Left lung (tissue), 10 donors: Measurements from ENCODE around the gene CHORDC1. TPM values are rescaled to one million over a fixed set of nuclear protein-coding genes. Genes with fewer than 3 reads are reported as not detected.

Experiments used
- ATAC-seq: fragments of 200-7000 bp; cut with Tn5 transposase; one replicate; pipeline ENCODE4 v1.9.1; 2020; ENCODE audit warnings: moderate library complexity
- DNase-seq, 4 donors: peaks; one replicate each; pipeline ENCODE4 v3.0.0-alpha.2; 2013 to 2020
- H3K27ac ChIP-seq, 2 donors: fragments of 200-600 bp; sonication (generic) in 1 of 2; one replicate each; pipeline versions ENCODE4 v1.5.0 to v1.8.0; 2020 to 2021
- H3K27me3 ChIP-seq, 2 donors: fragments of 200-600 bp; sonication (generic) in 1 of 2; one replicate each; pipeline versions ENCODE4 v1.5.0 to v1.8.0; 2020 to 2021
- H3K36me3 ChIP-seq, 2 donors: fragments of 200-600 bp; sonication (generic) in 1 of 2; one replicate each; pipeline versions ENCODE4 v1.5.0 to v1.8.0; 2020 to 2021
- H3K4me1 ChIP-seq, 2 donors: fragments of 200-600 bp; one replicate each; pipeline ENCODE4 v1.8.0; 2021
- H3K4me3 ChIP-seq, 2 donors: fragments of 200-600 bp; sonication (generic) in 1 of 2; one replicate each; pipeline versions ENCODE4 v1.5.0 to v1.8.0; 2020 to 2021; ENCODE audit warnings: mild to moderate bottlenecking in 1 of 2
- H3K9me3 ChIP-seq, 2 donors: fragments of 200-600 bp; sonication (generic) in 1 of 2; one replicate each; pipeline versions ENCODE4 v1.5.0 to v1.8.0; 2020 to 2021
- CTCF ChIP-seq, 2 donors: fragments of 200-600 bp; sonication (generic) in 1 of 2; IDR thresholded peaks; one replicate each; pipeline versions ENCODE4 v1.5.0 to v1.8.0; 2021; ENCODE audit warnings: antibody characterized with exemption in 2 of 2
- intact Hi-C, 2 donors: fragments of 100-400 bp; cut with DNase I; formaldehyde crosslinking; loops; one replicate each; pipeline versions ENCODE4 v1.11.2 to v1.14.2; 2022
- polyA plus RNA-seq, 6 donors: library from polyadenylated mRNA; unstranded; fragments of 120-200 nt; gene quantifications; one replicate each; pipeline ENCODE4 v1.2.1, GENCODE V29; 2013; ENCODE audit not compliant: insufficient read length in 6 of 6
- total RNA-seq, 2 donors: library from RNA; stranded (reverse); fragmentation: NEBNext Ultra II Directional; extraction: Animal tissue kit (Norgen Biotek cat#: 25700); gene quantifications; one replicate each; pipeline ENCODE4 v1.2.1, GENCODE V29; 2021
- donor health status: DM: no; HTN: yes; CAD: no.
- donor health status: DM: no; HTN: no; CAD: no.

Gene CHORDC1
- total and polyA plus RNA-seq, 8 donors = 26.6 to 66.4 (median 52.5) TPM

GRCh38 chr11:90252053-90252452 is 29.2 kb upstream of the CHORDC1 start:
- intact Hi-C loops = no loop called here
- H3K27ac ChIP-seq = no peak overlapping the region
- no peaks in the 10 kb centered on the region for H3K9me3 ChIP-seq
- ATAC-seq = no peak
- H3K4me1 ChIP-seq = no peaks in the 10 kb centered on the region
- no peaks in the 10 kb centered on the region for H3K27me3 ChIP-seq
- H3K36me3 ChIP-seq = no peaks in the 10 kb centered on the region
- DNase-seq = no peak
- no peak overlapping the region for H3K4me3 ChIP-seq
- no peak for TF ChIP-seq CTCF (IDR thresholded peaks at IDR 0.05)

GRCh38 chr11:90251599-90251998 is 28.8 kb upstream of the CHORDC1 start:
- no peak overlapping the region for H3K27ac ChIP-seq

GRCh38 chr11:90250970-90251369 is 28.1 kb upstream of the CHORDC1 start:
- Histone ChIP-seq H3K27me3 (no peaks in the 10 kb centered on the region), H3K4me1 (no peaks in the 10 kb centered on the region), H3K4me3 (no peak overlapping the region), H3K9me3 (no peaks in the 10 kb centered on the region), H3K36me3 (no peaks in the 10 kb centered on the region), H3K27ac (no peak overlapping the region)
- DNase-seq (no peak), ATAC-seq (no peak)
- intact Hi-C loops = no loop called here
- TF ChIP-seq CTCF (IDR thresholded peaks at IDR 0.05) = no peak

More at GRCh38 chr11:90251599-90251998, 28.8 kb upstream of the CHORDC1 start:
- no peaks in the 10 kb centered on the region for H3K9me3 ChIP-seq
- no peaks in the 10 kb centered on the region for H3K27me3 ChIP-seq
- no peaks in the 10 kb centered on the region for H3K36me3 ChIP-seq
- DNase-seq = no peak
- no peak for ATAC-seq
- no peak for TF ChIP-seq CTCF (IDR thresholded peaks at IDR 0.05)
- H3K4me1 ChIP-seq = no peaks in the 10 kb centered on the region
- intact Hi-C loops = no loop called here
- H3K4me3 ChIP-seq = no peak overlapping the region

- Histone ChIP-seq H3K4me1 (no peaks in the 10 kb centered on the region), H3K27ac (no peak overlapping the region), H3K27me3 (no peaks in the 10 kb centered on the region), H3K9me3 (no peaks in the 10 kb centered on the region), H3K4me3 (no peak overlapping the region), H3K36me3 (no peaks in the 10 kb centered on the region)
- no peak for ATAC-seq
- intact Hi-C loops = no loop called here
- DNase-seq = no peak
- no peak for TF ChIP-seq CTCF (IDR thresholded peaks at IDR 0.05)
These were observed 23.6 kb upstream of the CHORDC1 start for GRCh38 chr11:90246468-90246867.

- DNase-seq = no peak
- Histone ChIP-seq H3K4me3 (no peak overlapping the region), H3K27ac (no peak overlapping the region), H3K9me3 (no peaks in the 10 kb centered on the region), H3K36me3 (no peaks in the 10 kb centered on the region), H3K27me3 (no peaks in the 10 kb centered on the region), H3K4me1 (no peaks in the 10 kb centered on the region)
- ATAC-seq = no peak
- intact Hi-C loops = no loop called here
- TF ChIP-seq CTCF (IDR thresholded peaks at IDR 0.05) = no peak
These were observed 20.7 kb upstream of the CHORDC1 start for GRCh38 chr11:90243534-90243933.
